ENCODE results near the gene GTF3C1.

- TF ChIP-seq PATZ1 (CRISPR knock-in tag; IDR thresholded peaks at IDR 0.05; ENCODE audit: borderline replicate concordance) = no peak
- no peak for TF ChIP-seq ZFP3 (CRISPR knock-in tag; IDR thresholded peaks at IDR 0.05)
- TF ChIP-seq SNAI2 (CRISPR knock-in tag; IDR thresholded peaks at IDR 0.05) = no peak
- no peak for TF ChIP-seq CSRNP3 (CRISPR knock-in tag; IDR thresholded peaks at IDR 0.05)
- TF ChIP-seq ZNF70 (CRISPR knock-in tag; IDR thresholded peaks at IDR 0.05) = no peak
- TF ChIP-seq PPARA (CRISPR knock-in tag; IDR thresholded peaks at IDR 0.05; ENCODE audit: borderline replicate concordance) = no peak
- TF ChIP-seq RARB (CRISPR knock-in tag; IDR thresholded peaks at IDR 0.05) = no peak
- TF ChIP-seq POU6F1 (CRISPR knock-in tag; IDR thresholded peaks at IDR 0.05; ENCODE audit: borderline replicate concordance, low read depth) = no peak
- no peak for TF ChIP-seq TOX (CRISPR knock-in tag; IDR thresholded peaks at IDR 0.05; ENCODE audit: borderline replicate concordance)
- no peak for TF ChIP-seq ZFP30 (CRISPR knock-in tag; IDR thresholded peaks at IDR 0.05)
Observed at GRCh38 chr16:27499659-27500055, 50.1 kb downstream of the GTF3C1 start.
